OCI-LY7 (cell line): Measurements from ENCODE around the gene KRT9. TPM values are rescaled to one million over a fixed set of nuclear protein-coding genes. Genes with fewer than 3 reads are reported as not detected.

Source experiments
- BruUV-seq: library from RNA; stranded (reverse); fragments of 400-500 nt; replicated peaks from 2 replicates; lab custom pipeline; 2021; lab: Mats Ljungman, UMichigan
- CTCF ChIA-PET: fragments of 300-600 bp; sonication (Branson Sonifier 250); formaldehyde crosslinking; loops from one replicate; lab custom pipeline; 2022; ENCODE audit warnings: antibody characterized with exemption; ENCODE audit not compliant: unreplicated experiment; lab: Charles Lee
- POLR2A ChIA-PET: fragments of 300-600 bp; sonication (Branson Sonifier 250); formaldehyde crosslinking; loops from one replicate; lab custom pipeline; 2022; ENCODE audit warnings: antibody characterized with exemption; lab: Charles Lee
- DNase-seq: peaks from one replicate; pipeline ENCODE4 v3.0.0-alpha.2; 2015; ENCODE audit warnings: low spot score
- H2AFZ ChIP-seq: fragments of 200-600 bp; sonication (generic), shearing (Covaris generic); 2 replicates; pipeline ENCODE4 v1.6.1; 2014; ENCODE audit warnings: mild to moderate bottlenecking, antibody characterized with exemption, low read length, moderate library complexity
- H3K27ac ChIP-seq: fragments of 200-600 bp; sonication (generic); 2 replicates; pipeline ENCODE4 v1.5.1; 2014; ENCODE audit warnings: mixed run types, low read depth, mild to moderate bottlenecking, moderate library complexity, low read length, inconsistent platforms; ENCODE audit not compliant: poor library complexity, severe bottlenecking
- H3K36me3 ChIP-seq: fragments of 200-600 bp; sonication (generic); 2 replicates; pipeline ENCODE4 v1.6.1; 2014; ENCODE audit warnings: mild to moderate bottlenecking, antibody characterized with exemption, low read length, moderate library complexity, mixed read lengths; ENCODE audit not compliant: insufficient read depth
- H3K4me1 ChIP-seq: fragments of 200-600 bp; sonication (generic); 2 replicates; pipeline ENCODE4 v1.5.1; 2014; ENCODE audit warnings: mild to moderate bottlenecking, low read length; ENCODE audit not compliant: insufficient read depth, poor library complexity, severe bottlenecking
- H3K4me2 ChIP-seq: fragments of 200-600 bp; sonication (generic); 2 replicates; pipeline ENCODE4 v1.6.1; 2014; ENCODE audit warnings: mild to moderate bottlenecking, low read length
- H3K4me3 ChIP-seq: fragments of 200-600 bp; sonication (generic); 2 replicates; pipeline ENCODE4 v1.5.1; 2014; ENCODE audit warnings: mild to moderate bottlenecking, low read depth, low read length; ENCODE audit not compliant: poor library complexity, severe bottlenecking
- H3K79me2 ChIP-seq: fragments of 200-600 bp; sonication (generic); 2 replicates; pipeline ENCODE4 v1.6.1; 2016; ENCODE audit warnings: low read depth, mild to moderate bottlenecking, low read length, moderate library complexity, mixed read lengths; ENCODE audit not compliant: insufficient read depth
- H3K9me2 ChIP-seq: fragments of 200-600 bp; sonication (generic); 2 replicates; pipeline ENCODE4 v1.6.1; 2016; ENCODE audit warnings: mild to moderate bottlenecking, low read length, mixed read lengths; ENCODE audit not compliant: insufficient read depth
- H3K9me3 ChIP-seq: fragments of 200-600 bp; sonication (generic); 2 replicates; pipeline ENCODE4 v1.6.1; 2014; ENCODE audit warnings: mild to moderate bottlenecking, mixed run types, low read length, mixed read lengths
- H4K20me1 ChIP-seq: fragments of 200-600 bp; sonication (generic); 2 replicates; pipeline ENCODE4 v1.6.1; 2014; ENCODE audit warnings: mild to moderate bottlenecking, antibody characterized with exemption, low read length, moderate library complexity, mixed read lengths; ENCODE audit not compliant: insufficient read depth
- EZH2phosphoT487 ChIP-seq: fragments of 200-600 bp; sonication (generic); IDR thresholded peaks from 2 replicates; pipeline ENCODE4 v1.6.1; 2018; ENCODE audit warnings: low read depth, borderline replicate concordance, mild to moderate bottlenecking, mixed run types, antibody characterized with exemption, low read length, moderate library complexity, mixed read lengths
- intact Hi-C: fragments of 100-400 bp; cut with micrococcal nuclease; formaldehyde crosslinking; loops from one replicate; pipeline ENCODE4 v1.10.0; 2022; ENCODE audit not compliant: unreplicated experiment
- total RNA-seq, 2 experiments: library from RNA; depleted of rRNA in 1 of 2; stranded (reverse); fragments of >200 nt in 1 of 2; shearing (Covaris generic) in 1 of 2; gene quantifications; 2 replicates each; pipeline ENCODE4 v1.2.3, GENCODE V29; 2014 to 2022
- TF ChIP-seq, protein P1 (sequence below): fragments of 200-600 bp; sonication (generic); conservative IDR thresholded peaks from 2 replicates; pipeline ENCODE4 v1.5.1; 2014; ENCODE audit warnings: mild to moderate bottlenecking, antibody characterized with exemption, low read length, moderate library complexity, mixed read lengths

The KRT9 gene
- total RNA-seq, 2 experiments from 2014 or later, result not detected

DNA sequence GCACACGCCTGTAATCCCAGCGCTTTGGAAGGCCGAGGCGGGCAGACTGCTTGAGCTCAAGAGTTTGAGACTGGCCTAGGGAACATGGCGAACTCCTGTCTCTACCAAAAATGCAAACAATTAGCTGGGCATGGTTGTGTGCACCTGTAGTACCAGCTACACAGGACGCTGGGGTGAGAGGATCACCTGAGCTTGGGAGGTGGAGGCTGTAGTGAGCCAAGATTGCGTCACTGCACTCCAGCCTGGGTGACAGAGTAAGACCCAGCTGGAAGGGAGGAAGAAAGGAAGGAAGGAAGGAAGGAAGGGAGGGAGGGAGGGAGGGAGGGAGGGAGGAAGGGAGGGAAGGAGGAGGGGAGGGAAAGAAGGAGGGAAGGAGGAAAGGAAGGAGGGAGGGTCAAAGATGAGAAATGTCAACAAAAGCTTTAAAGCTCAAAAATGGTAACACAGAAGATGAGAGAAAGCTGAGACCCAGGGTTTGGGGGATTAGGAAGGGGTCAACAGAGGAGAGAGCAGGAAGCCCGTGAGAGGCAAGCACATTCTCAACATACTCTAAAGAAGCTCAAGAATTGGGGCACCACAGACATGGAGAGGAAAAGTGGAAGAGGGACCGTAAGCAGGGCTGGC, 38.8 kb downstream of the KRT9 start:
- Histone ChIP-seq H3K36me3 (no peaks in the 10 kb centered on the region), H3K27ac (no peak overlapping the region), H3K9me3 (no peaks in the 10 kb centered on the region), H3K4me1 (no peaks in the 10 kb centered on the region), H2AFZ (no peak overlapping the region), H3K9me2 (no peaks in the 10 kb centered on the region), H3K79me2 (no peaks in the 10 kb centered on the region), H4K20me1 (no peaks in the 10 kb centered on the region), H3K4me2 (no peak overlapping the region), H3K4me3 (no peak overlapping the region)
- ChIA-PET POLR2A (interaction anchor here (0.8 kb wide), 1 partner anchor 135 kb away, joined by 4 read pairs; no protein-coding TSS in a partner anchor), CTCF (no interaction called here)
- TF ChIP-seq, protein P1, sequence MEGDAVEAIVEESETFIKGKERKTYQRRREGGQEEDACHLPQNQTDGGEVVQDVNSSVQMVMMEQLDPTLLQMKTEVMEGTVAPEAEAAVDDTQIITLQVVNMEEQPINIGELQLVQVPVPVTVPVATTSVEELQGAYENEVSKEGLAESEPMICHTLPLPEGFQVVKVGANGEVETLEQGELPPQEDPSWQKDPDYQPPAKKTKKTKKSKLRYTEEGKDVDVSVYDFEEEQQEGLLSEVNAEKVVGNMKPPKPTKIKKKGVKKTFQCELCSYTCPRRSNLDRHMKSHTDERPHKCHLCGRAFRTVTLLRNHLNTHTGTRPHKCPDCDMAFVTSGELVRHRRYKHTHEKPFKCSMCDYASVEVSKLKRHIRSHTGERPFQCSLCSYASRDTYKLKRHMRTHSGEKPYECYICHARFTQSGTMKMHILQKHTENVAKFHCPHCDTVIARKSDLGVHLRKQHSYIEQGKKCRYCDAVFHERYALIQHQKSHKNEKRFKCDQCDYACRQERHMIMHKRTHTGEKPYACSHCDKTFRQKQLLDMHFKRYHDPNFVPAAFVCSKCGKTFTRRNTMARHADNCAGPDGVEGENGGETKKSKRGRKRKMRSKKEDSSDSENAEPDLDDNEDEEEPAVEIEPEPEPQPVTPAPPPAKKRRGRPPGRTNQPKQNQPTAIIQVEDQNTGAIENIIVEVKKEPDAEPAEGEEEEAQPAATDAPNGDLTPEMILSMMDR, result no peak
- no peak for TF ChIP-seq EZH2phosphoT487
- DNase-seq, result no peak
- no TSS peak for BruUV-seq
- intact Hi-C loops, result no loop called here

DNA sequence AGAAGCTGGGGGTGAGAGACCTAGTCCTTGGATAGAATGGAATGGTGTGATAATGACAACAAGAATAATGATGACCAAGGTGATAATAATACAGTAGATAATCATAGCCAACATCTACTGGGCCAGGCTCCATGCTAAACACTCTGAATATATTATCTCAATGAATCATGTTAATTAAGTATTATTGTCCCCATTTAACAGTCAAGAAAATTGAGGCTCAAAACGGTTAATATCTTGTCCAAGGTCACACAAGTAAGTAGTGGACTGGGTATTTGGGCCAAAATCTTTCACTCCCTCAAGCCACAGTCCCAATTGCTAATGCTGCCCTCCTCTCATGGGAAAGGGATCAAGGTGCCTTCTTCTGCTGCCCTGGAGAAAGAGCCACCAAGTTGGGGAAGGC, 39.9 kb downstream of the KRT9 start:
- DNase-seq, result no peak
- POLR2A ChIA-PET, result interaction anchor here (0.8 kb wide), 1 partner anchor 136 kb away, joined by 4 read pairs; no protein-coding TSS in a partner anchor
- no peaks in the 10 kb centered on the region for H3K9me3 ChIP-seq
- CTCF ChIA-PET, result no interaction called here
- H3K4me1 ChIP-seq, result no peaks in the 10 kb centered on the region
- TF ChIP-seq, protein P1, result no peak
- TF ChIP-seq EZH2phosphoT487, result no peak
- H3K4me3 ChIP-seq, result no peak overlapping the region
- intact Hi-C loops, result no loop called here
- H3K9me2 ChIP-seq, result no peaks in the 10 kb centered on the region
- H3K27ac ChIP-seq, result no peak overlapping the region
- H3K79me2 ChIP-seq, result no peaks in the 10 kb centered on the region
- H4K20me1 ChIP-seq, result no peaks in the 10 kb centered on the region
- no peak overlapping the region for H3K4me2 ChIP-seq
- H2AFZ ChIP-seq, result no peak overlapping the region
- no peaks in the 10 kb centered on the region for H3K36me3 ChIP-seq
- no TSS peak for BruUV-seq
